Right ventricle myocardium superior (tissue), 1 donor: ENCODE results near the gene ERP29. TPM values are rescaled to one million over a fixed set of nuclear protein-coding genes. Genes with fewer than 3 reads are reported as not detected.
"Not testable (repeated sequence)": the region's sequence is repeated elsewhere in the genome, so short reads cannot be mapped to it uniquely, and the experiment has no call there.

ENCODE experiments used
- ATAC-seq: fragments of 200-7000 bp; cut with Tn5 transposase; one replicate; pipeline ENCODE4 v1.9.1; 2020; ENCODE audit warnings: mild to moderate bottlenecking; ENCODE audit not compliant: poor library complexity
- DNase-seq: peaks from one replicate; pipeline ENCODE4 v3.0.0-alpha.2; 2020
- intact Hi-C: fragments of 100-400 bp; cut with DNase I; formaldehyde crosslinking; loops from one replicate; pipeline ENCODE4 v1.11.2; 2022
- total RNA-seq: library from RNA; stranded (reverse); fragmentation: NEBNext Ultra II Directional; extraction: Animal tissue kit (Norgen Biotek cat#: 25700); gene quantifications from one replicate; pipeline ENCODE4 v1.2.1, GENCODE V29; 2021
- donor health status: DM: no; HTN: yes; CAD: no; lungs with severe emphysema.

ERP29 gene
- total RNA-seq, 1 donor from 2014 or later: 46.5 TPM

DNA sequence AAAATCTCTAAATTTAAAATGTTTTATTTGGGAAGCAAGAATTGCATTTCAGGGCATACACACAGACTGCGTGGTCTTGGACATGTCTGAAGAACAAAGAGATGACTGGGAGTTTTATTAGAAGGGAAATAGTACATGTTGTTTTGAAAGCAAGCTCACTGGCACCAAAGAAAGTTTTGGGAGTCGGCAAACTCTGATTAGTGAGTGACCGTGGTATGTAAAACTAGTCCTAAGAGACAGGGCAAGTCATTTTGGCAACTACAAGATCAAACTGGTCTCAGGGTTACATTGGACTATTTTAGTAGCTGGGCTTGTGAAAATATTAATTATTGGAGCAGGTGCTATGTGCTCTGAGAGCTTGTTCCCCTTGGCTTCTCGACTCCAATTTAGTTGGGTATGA is 15.2 kb upstream of the ERP29 start:
- intact Hi-C loops: no loop called here
- ATAC-seq (peak; percentile 55), DNase-seq (no peak)

DNA sequence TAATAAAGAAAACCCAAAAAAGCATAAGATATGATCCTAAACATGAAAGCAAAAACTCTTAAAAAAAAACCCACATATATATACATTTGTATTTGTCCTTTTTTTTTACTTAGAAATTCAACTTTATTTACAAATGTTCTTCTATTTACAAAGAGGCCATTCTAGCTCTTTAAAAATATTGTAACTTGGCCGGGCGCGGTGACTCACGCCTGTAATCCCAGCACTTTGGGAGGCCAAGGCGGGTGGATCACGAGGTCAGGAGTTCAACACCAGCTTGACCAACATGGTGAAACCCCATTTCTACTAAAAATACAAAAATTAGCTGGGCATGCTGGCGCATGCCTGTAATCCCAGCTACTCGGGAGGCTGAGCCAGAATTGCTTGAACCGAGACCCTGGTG is 14.1 kb upstream of the ERP29 start:
- ATAC-seq, DNase-seq, intact Hi-C loops: not testable (repeated sequence)

DNA sequence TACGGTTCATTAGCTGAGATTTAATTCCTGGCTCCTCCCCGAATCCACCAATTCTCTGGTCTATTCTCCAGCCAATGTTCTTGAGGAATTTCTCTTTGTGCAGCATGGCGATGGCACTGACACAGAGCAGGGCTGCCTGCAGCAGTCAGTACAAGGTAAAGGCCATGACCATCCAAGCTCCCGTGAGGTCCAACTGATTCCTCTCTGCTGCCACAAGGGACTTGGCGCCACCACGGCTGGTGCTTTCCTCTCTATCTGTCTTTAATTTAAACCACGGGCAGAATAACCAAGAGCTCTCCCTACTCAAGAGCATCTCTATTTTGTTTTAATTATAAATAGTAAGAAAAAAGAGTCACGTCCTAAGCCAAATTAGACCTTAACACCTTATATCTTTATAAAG is 12.4 kb upstream of the ERP29 start:
- intact Hi-C loops: no loop called here
- DNase-seq: no peak
- ATAC-seq: no peak

DNA sequence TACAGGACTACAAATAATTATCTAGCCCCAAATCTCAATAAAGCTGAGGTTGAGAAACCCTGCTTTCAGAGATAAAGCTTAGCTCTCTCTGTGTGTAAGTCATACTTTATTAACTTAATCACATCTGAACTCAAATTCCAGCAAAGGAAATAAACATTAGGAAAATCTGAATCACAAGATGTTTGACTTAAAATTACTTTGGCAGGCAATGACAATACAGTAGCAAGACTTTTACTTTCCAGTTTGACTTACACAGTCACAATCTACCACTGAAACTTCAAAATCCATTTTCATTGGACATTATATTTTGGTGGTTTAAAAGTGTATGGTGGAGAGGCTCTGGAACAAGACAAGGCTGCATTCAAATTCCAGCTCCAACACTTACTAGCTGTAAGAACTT is 11.7 kb upstream of the ERP29 start:
- ATAC-seq (no peak), DNase-seq (no peak)
- intact Hi-C loops: no loop called here

DNA sequence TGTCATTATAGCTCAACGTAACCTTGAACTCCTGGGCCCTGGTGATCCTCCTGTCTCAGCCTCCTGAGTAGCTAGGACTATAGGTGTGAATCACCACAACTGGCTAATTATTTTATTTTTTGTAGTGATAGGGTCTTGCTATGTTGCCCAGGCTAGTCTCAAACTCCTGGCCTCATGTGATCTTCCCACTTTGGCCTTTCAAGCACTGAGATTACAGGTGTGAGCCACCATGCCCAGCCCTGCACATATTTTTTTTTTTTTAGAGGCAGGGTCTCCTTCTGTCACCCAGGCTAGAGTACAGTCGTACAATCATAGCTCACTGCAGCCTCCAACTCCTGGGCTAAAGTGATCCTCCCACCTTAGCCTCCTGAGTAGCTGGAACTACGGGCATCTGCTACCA is 9.2 kb upstream of the ERP29 start:
- intact Hi-C loops: no loop called here
- no peak for DNase-seq
- no peak for ATAC-seq

DNA sequence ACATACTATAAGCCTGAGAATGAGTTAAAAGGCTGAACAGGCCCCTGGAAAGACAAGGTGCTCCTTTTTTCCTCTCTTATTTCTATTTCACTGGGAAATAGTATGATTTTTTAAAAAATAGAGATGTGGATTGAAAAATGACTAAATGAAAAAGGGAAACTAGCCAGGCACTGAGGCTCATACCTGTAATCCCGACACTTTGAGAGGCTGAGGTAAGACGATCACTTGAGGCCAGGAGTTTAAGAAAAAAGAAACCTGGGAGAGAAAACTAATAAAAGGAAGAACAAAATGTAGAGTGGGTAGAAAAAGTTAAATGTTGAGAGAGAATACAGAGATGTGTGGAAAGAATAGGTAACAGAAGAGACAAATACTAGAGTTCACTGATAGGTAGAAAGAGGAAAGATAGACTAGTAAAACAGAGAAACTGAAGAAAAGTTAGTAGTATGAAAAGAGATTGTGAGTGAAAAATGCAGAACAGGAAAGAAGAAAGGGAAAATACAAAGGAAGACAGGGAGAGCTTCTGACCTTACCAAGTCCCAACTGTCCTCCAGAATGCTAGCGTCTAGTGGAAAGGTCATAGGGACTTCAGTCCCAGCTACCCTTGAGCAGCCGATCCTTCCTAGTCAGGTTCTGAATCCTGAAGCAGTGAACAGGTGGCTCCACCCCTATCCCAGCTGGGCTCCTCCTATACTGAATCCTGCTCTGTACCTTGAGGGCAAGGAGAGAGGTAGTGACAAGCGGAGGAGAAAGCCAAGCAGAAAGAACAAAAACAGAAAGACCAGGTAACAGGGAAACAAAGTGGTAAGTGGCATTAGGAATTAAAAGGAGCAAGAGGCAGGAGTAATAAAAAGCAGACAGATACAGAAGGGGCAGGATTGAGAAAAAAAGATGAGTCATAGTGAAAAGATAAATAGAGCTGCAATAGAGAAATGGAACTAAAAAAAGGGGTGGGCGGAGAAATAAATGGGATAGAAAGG is 7.5 kb upstream of the ERP29 start:
- ATAC-seq (peak; percentile 86), DNase-seq (no peak)
- intact Hi-C loops: no loop called here

DNA sequence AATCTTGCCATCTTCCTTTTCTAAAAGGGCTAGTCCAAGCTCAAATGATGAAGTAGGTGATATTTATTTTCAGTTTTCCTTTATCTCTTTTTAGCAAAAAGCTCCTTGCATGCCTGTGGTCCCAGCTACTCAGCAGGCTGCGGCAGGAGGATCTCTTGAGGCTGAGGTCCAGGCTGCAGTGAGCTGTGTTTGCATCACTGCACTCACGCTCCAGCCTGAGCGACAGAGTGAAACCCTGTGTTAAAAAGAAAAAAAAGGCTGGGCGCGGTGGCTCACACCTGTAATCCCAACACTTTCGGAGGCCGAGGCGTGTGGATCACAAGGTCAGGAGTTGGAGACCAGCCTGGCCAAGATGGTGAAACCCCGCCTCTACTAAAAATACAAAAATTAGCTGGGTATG is 5.3 kb upstream of the ERP29 start:
- ATAC-seq (no peak), DNase-seq (no peak)
- intact Hi-C loops: no loop called here

DNA sequence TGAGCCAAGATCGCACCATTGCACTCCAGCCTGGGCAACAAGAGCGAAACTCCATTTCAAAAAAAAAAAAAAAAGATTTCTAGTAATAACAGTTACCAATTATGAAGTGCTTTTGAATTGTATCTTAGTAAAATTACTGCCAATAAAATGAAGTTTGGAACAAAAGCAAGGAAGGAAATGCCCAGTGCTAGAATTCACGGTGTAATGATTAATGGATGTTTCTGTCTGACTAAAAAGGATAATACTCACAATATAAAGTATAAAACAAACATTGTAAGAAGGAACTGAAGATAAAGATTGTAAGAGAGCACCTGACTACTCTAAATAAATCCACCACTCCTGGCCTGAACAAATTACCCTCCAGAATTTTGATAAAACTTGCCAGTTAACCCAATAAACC is 4.3 kb upstream of the ERP29 start:
- intact Hi-C loops: no loop called here

DNA sequence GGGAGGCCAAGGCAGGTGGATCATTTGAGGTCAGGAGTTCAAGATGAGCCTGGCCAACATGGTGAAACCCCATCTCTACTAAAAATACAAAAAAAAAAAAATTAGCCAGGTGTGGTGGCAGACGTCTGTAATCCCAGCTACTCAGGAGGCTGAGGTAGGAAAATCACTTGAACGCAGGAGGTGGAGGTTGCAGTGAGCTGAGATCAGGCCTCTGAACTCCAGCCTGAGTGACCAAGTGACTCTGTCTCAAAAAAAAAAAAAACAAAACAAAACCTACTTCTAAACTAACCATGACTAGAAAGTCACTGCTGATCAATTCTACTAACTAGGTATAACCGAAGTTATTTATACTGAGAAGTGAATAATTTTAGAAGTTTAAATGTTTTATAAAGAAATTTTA is 3.6 kb upstream of the ERP29 start:
- intact Hi-C loops: not testable (repeated sequence)

More for the DNA sequence above, 4.3 kb upstream of the ERP29 start:
- DNase-seq: no peak
- no peak for ATAC-seq

DNA sequence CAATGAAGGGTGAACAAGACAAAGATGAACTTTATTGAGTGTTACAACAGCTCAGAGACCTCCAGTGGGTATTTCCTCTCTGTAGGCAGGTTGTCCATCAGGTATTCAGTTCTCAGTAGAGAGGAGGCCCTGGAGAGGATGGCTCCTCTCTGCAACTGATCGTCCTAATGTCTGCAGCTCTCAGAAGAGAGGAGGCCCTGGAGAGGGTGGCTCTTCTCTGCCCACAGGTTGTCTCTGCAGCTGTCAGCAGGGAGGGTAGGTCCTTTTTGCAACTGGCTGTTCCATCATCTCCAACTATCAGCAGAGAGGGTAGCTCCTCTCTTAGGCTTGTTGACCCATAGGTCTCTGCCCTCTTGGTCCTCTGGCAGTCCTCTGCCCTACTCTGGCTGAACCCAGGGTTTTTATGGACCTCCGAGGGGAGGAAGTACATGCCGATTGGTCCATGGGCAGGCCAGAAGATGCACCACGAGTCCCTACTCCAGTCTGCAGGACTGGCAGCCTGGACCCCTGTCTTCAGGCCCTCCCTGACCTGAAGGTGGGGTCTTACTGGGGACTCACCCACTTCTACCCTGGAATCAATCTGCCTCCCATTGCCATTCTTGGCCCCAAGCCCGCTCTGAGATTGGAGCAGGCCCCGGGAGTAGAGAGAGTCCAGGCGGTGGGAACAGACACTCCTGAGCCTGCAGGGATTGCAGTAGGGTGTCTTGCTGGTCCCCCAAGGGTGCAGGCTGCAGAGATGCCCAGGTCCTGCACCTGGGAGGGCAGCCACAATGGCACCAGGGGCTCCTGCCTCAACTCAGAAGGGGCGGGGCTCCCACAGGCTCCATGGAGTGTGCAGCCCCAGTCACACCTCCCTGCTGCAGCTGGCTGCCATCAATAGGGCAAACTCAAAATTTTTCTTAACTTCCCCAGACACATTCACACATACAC is 2.5 kb upstream of the ERP29 start:
- DNase-seq: no peak
- no peak for ATAC-seq
- intact Hi-C loops: loop anchor here (5.0 kb wide), 1 partner anchor 63 kb away; no protein-coding TSS in a partner anchor

More for the DNA sequence above, 3.6 kb upstream of the ERP29 start:
- not testable (repeated sequence) for ATAC-seq, DNase-seq

DNA sequence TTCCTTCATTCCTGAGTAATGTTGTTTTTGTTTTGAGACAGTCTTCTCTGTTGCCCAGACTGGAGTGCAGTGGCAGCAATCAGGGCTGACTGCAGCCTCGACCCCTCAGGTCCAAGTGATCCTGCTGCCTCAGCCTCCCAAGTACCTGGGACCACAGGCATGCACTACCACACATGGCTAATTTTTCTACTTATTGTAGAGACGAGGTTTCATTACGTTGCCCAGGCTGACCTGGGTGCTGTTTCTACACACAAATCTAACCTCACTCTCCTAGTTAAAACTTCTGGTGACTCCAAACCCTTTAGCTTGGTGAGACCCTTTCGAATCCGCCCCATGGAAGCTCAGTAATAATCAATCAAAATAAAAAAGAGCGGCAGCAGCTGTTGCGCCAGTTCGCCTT is 1.5 kb upstream of the ERP29 start:
- no peak for ATAC-seq
- intact Hi-C loops: loop anchor here (5.0 kb wide), 1 partner anchor 64 kb away; no protein-coding TSS in a partner anchor
- no peak for DNase-seq

DNA sequence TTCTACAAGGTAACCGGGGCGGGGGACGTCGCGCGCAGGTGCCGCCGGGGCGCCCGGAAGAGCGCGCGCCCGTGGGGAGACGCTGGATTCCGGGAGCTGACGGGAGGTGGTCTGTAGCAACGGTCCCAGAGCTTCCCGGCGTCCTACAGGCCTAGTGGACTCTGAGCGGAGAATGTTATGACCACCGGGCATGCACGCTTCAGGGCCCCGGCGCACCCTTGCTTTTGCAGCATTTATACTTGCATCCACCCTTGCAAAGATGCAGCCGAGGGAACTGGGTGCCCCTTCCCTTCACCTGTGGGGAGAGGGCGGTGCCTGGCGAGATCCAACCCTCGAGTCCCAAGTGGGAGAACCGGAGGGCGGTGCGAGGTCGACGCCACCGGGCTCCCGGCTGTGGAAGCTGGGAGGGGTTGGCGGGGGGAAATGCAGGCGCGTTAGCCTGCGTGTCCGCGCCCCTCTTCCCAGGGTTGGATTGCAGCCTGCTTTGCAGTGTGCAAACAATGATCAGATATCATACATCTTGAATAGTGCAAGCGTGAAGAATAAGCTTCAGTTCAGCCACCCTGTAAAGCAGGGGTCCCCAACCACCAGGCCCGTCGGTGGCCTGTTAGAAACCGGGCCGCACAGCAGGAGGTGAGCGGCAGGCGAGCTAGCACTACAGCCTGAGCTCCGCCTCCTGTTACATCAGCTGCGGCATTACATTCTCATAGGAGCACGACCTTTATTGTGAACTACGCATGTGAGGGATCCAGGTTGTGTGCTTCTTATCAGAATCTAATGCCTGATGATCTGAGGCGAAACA is 576 bp downstream of the ERP29 start:
- intact Hi-C loops: loop anchor here (5.0 kb wide), 1 partner anchor 67 kb away; no protein-coding TSS in a partner anchor
- peak; percentile 44 for ATAC-seq
- peak; percentile 68 for DNase-seq

DNA sequence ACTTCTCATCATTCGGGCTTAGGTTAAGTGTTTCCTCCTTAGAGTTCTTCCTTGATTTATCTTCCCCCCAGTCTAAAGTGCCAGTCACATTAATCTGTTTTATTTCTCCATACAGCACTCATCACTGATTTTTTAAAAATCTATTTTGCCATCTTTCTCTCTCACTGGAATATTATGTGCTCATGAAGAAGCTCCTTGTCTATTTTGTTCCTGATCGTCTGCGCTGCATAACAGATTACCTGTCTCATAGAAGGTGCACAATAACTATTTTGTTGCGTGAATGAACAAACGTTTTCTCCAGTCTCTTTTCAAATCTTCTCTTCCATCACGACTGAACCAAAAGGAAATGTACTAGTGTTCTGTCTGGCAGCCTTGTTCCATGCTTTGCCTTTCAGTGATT is 2.7 kb downstream of the ERP29 start:
- no peak for ATAC-seq
- DNase-seq: no peak
- intact Hi-C loops: no loop called here

DNA sequence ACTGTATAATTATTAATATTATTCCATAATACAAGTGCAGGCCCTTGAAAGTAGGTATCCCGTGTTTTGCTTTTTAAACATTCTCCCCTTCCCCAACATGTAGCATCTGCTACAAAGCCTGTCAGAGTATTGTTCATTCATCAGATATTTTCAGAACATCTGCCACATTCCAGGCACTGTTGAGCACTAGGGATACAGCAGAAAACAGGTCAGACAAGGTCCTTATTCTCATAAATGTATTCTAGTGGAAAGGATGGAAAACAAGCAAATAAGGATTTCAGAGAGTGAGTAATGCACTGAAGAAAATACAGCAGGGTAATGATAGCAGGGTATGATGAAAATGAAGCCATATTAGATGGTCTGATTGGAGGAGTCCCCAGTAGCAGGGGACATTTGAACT is 3.8 kb downstream of the ERP29 start:
- no peak for DNase-seq
- intact Hi-C loops: no loop called here
- ATAC-seq: no peak

DNA sequence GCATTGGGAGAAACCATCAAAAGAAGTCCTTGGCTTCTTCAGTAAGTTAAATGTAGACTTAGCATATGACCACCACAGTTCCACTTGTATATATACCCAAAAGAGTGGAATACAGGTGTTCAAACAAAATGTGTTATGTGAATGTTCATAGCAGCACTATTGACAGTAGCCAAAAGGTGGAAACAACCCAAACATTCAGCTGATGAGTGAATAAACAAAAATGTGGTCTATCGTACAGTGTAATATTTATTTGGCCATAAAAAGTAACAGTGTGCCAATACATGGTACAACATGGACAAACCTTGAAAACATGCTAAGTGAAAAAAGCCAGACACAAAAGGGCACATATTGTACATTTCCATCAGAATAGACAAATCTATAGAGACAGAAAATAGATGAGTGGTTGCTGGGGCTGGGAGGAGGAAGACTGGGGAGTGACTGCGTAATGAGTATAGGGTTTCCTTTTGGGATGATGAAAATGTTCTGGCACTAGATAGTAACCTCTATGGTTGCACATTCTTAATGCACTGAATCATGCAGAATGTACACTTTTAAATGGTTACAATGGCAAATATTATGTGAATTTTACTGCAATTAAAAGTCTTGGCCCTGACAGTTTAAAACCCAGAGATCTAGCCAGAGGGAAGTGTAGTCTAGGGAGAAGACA is 5.5 kb downstream of the ERP29 start:
- ATAC-seq (no peak), DNase-seq (no peak)
- intact Hi-C loops: no loop called here

DNA sequence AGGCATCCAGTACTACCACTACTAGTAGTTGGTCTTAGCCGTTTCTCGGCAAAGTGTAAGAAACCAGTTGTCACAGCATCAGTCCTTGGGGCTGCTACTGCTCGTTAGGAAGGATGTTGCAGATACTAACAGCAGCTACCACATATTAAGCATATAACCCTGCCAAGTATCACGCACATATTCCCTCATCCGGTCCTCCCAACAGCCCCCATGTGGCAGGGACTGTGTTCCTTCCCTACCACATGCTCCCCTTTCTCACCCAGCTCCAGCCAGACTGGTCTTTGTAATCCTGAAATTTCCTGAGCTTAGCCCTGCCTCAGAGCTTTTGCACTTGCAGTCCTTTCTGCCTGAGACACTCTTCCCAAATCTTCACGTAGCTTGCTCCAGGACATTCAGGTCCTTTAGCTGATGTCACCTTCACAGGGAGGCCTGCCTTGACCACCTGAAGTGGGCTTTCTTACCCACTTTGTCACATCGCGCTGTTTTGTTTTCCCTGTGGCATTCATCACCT is 7.8 kb downstream of the ERP29 start:
- DNase-seq: no peak
- intact Hi-C loops: no loop called here
- ATAC-seq: no peak

DNA sequence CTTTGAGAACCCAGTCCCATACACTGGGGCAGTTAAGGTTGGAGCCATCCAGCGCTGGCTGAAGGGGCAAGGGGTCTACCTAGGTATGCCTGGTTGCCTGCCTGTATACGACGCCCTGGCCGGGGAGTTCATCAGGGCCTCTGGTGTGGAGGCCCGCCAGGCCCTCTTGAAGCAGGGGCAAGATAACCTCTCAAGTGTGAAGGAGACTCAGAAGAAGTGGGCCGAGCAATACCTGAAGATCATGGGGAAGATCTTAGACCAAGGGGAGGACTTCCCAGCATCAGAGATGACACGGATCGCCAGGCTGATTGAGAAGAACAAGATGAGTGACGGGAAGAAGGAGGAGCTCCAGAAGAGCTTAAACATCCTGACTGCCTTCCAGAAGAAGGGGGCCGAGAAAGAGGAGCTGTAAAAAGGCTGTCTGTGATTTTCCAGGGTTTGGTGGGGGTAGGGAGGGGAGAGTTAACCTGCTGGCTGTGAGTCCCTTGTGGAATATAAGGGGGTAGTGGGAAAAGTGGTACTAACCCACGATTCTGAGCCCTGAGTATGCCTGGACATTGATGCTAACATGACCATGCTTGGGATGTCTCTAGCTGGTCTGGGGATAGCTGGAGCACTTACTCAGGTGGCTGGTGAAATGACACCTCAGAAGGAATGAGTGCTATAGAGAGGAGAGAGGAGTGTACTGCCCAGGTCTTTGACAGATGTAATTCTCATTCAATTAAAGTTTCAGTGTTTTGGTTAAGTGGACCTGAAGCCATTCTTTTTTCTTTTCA is 9.2 kb downstream of the ERP29 start:
- DNase-seq: no peak
- no peak for ATAC-seq
- intact Hi-C loops: no loop called here
